ENCODE measurements around the gene COL23A1. TPM values are rescaled to one million over a fixed set of nuclear protein-coding genes. Genes with fewer than 3 reads are reported as not detected.

Gene COL23A1
- polyA plus RNA-seq, 2 donors = 0.59 to 0.75 TPM

DNA sequence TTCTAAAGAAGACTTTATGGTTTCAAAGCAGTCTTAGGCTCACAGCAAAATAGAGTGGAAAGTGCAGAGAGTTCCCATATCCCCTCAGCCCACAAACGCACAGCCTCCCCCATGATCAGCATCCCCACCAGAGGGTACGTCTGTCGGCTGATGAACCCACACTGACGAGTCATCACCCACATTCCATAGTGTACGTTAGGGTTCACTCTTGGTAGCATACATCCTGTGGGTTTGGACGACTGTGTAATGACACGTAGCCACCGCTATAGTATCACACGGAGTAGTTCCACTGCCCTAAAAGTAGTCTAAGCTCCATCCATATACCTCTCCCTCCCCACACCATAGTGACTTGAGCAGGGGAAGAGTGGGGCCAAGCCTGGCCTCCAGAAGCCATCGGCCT lies 221.9 kb downstream of the COL23A1 start:
- H3K4me3 ChIP-seq (ENCODE audit: low read depth in 1 of 2, low read length in 2 of 2) = no peak overlapping the region
- peaks cover 0 to 3% of the 10 kb centered on the region in 2 donors for H3K4me1 ChIP-seq (ENCODE audit: control insufficient read depth in 2 of 2, insufficient read depth in 2 of 2, low read length in 1 of 2)
- H3K27ac ChIP-seq (ENCODE audit: low read depth in 2 of 2, low read length in 1 of 2) = no peak overlapping the region
- H3K27me3 ChIP-seq (ENCODE audit: control insufficient read depth in 1 of 2, insufficient read depth in 2 of 2, low read length in 2 of 2) = no peaks in the 10 kb centered on the region
- 76 to 80% methylated on average over 10 of the region's 10 CpGs for WGBS, 2 donors
- H3K9me3 ChIP-seq (ENCODE audit: control insufficient read depth in 2 of 2, insufficient read depth in 1 of 2, low read depth in 1 of 2, low read length in 1 of 2) = peaks cover 0 to 2% of the 10 kb centered on the region in 2 donors
- H3K36me3 ChIP-seq (ENCODE audit: control insufficient read depth in 2 of 2, insufficient read depth in 2 of 2, low read length in 1 of 2) = no peaks in the 10 kb centered on the region

- Histone ChIP-seq H3K36me3 (ENCODE audit: control insufficient read depth in 2 of 2, insufficient read depth in 2 of 2, low read length in 1 of 2) (no peaks in the 10 kb centered on the region), H3K27ac (ENCODE audit: low read depth in 2 of 2, low read length in 1 of 2) (no peak overlapping the region), H3K4me3 (ENCODE audit: low read depth in 1 of 2, low read length in 2 of 2) (no peak overlapping the region), H3K9me3 (ENCODE audit: control insufficient read depth in 2 of 2, insufficient read depth in 1 of 2, low read depth in 1 of 2, low read length in 1 of 2) (peaks cover 0 to 2% of the 10 kb centered on the region in 2 donors), H3K4me1 (ENCODE audit: control insufficient read depth in 2 of 2, insufficient read depth in 2 of 2, low read length in 1 of 2) (peaks cover 0 to 3% of the 10 kb centered on the region in 2 donors), H3K27me3 (ENCODE audit: control insufficient read depth in 1 of 2, insufficient read depth in 2 of 2, low read length in 2 of 2) (no peaks in the 10 kb centered on the region)
- WGBS, 2 donors = 84 to 91% methylated on average over 12 of the region's 12 CpGs
Measured at GRCh38 chr5:178367736-178368120, 222.5 kb downstream of the COL23A1 start.

DNA sequence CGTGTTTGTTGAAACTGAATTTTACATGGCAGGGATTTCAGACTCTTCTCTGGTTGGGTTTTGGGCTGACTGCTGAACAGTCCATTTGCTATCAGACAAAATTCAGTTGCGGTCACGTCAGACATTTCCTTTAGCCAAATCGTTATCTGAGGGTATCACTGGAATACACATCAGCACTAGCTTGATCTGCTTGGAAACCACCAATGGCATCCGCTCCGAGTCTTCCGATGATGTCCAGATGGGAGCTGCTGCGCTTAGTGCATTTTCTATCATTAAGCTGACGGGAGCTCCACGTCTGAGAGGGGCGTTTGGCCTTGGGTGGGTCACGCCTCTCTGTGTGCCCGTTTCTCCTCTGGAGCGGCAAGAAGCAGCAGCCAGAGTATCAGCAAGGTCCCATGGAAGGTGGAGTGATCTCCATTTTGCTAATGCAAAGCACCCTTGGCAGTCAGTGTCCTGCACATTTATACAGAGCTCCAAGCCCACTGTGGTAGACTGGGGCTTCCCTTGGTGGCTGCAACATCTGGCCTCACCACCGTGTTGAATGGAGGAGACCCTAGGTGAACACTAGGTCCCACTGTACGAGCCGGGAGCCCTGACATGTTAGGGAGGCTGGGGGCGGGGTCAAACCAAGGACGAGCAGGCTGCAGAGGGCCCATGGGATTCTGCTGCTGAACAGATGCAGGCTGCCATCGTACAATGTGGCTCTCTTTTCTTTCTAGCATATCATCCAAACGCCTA lies 223.0 kb downstream of the COL23A1 start:
- Histone ChIP-seq H3K27ac (ENCODE audit: low read depth in 2 of 2, low read length in 1 of 2) (no peak overlapping the region), H3K4me3 (ENCODE audit: low read depth in 1 of 2, low read length in 2 of 2) (no peak overlapping the region), H3K4me1 (ENCODE audit: control insufficient read depth in 2 of 2, insufficient read depth in 2 of 2, low read length in 1 of 2) (peaks cover 0 to 3% of the 10 kb centered on the region in 2 donors), H3K27me3 (ENCODE audit: control insufficient read depth in 1 of 2, insufficient read depth in 2 of 2, low read length in 2 of 2) (peaks cover 0 to 3% of the 10 kb centered on the region in 2 donors), H3K9me3 (ENCODE audit: control insufficient read depth in 2 of 2, insufficient read depth in 1 of 2, low read depth in 1 of 2, low read length in 1 of 2) (peaks cover 0 to 2% of the 10 kb centered on the region in 2 donors), H3K36me3 (ENCODE audit: control insufficient read depth in 2 of 2, insufficient read depth in 2 of 2, low read length in 1 of 2) (no peaks in the 10 kb centered on the region)
- WGBS, 2 donors = 87% methylated on average over 21 of the region's 21 CpGs

GRCh38 chr5:178365501-178366440 lies 224.4 kb downstream of the COL23A1 start:
- 87 to 90% methylated on average over 27 of the region's 27 CpGs for WGBS, 2 donors
- Histone ChIP-seq H3K36me3 (ENCODE audit: control insufficient read depth in 2 of 2, insufficient read depth in 2 of 2, low read length in 1 of 2) (no peaks in the 10 kb centered on the region), H3K4me1 (ENCODE audit: control insufficient read depth in 2 of 2, insufficient read depth in 2 of 2, low read length in 1 of 2) (no peaks in the 10 kb centered on the region), H3K27ac (ENCODE audit: low read depth in 2 of 2, low read length in 1 of 2) (no peak overlapping the region), H3K4me3 (ENCODE audit: low read depth in 1 of 2, low read length in 2 of 2) (no peak overlapping the region), H3K9me3 (ENCODE audit: control insufficient read depth in 2 of 2, insufficient read depth in 1 of 2, low read depth in 1 of 2, low read length in 1 of 2) (peaks cover 0 to 2% of the 10 kb centered on the region in 2 donors), H3K27me3 (ENCODE audit: control insufficient read depth in 1 of 2, insufficient read depth in 2 of 2, low read length in 2 of 2) (peaks cover 0 to 3% of the 10 kb centered on the region in 2 donors)

- H3K27me3 ChIP-seq (ENCODE audit: control insufficient read depth in 1 of 2, insufficient read depth in 2 of 2, low read length in 2 of 2) = peaks cover 0 to 3% of the 10 kb centered on the region in 2 donors
- H3K27ac ChIP-seq (ENCODE audit: low read depth in 2 of 2, low read length in 1 of 2) = peak overlapping the region in 1 of 2 donors; percentile 0
- WGBS, 2 donors = 77 to 90% methylated on average over 7 of the region's 7 CpGs
- H3K4me1 ChIP-seq (ENCODE audit: control insufficient read depth in 2 of 2, insufficient read depth in 2 of 2, low read length in 1 of 2) = no peaks in the 10 kb centered on the region
- no peaks in the 10 kb centered on the region for H3K36me3 ChIP-seq (ENCODE audit: control insufficient read depth in 2 of 2, insufficient read depth in 2 of 2, low read length in 1 of 2)
- no peak overlapping the region for H3K4me3 ChIP-seq (ENCODE audit: low read depth in 1 of 2, low read length in 2 of 2)
- no peaks in the 10 kb centered on the region for H3K9me3 ChIP-seq (ENCODE audit: control insufficient read depth in 2 of 2, insufficient read depth in 1 of 2, low read depth in 1 of 2, low read length in 1 of 2)
Measured at GRCh38 chr5:178364326-178364675, 225.9 kb downstream of the COL23A1 start.

DNA sequence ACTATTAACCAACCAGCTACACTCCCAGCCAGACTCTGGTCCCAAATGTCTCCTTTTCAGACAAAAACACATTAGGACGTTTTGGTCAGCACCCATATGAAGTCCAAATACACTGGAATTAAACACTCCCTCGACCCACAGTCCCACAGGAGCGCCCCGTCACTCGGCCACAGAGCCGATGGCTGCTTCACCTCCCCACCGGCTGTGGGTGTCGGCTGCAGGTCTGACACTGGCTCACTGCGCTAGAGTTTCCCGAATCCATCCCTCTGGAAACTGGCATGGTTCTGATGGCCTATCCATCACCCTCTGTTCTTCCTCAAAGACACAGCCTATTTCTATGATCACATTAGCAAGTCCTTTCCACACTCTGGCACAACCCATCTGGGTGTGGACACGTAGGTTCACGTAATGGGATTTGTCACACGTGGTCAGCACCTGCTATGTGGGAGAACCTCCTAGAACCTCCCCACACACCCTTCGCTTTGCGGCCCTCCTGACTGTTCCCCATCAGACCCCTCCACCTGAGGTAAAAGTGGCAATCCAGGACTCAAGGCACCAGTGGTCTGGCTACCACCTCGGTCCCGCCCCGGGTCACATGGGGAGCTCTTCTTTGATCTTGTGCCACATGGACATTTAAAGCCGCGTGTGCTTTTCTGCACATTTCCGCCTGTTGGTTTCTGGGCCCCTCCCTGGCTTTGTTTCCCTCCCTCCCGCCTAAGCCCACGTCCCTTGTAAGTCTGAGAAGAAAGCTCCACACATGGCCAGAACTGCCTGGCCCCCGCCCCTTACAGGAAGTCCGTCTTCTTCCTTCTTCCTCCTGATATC lies 226.5 kb downstream of the COL23A1 start:
- WGBS, 2 donors = 75 to 76% methylated on average over 25 of the region's 25 CpGs
- Histone ChIP-seq H3K27me3 (ENCODE audit: control insufficient read depth in 1 of 2, insufficient read depth in 2 of 2, low read length in 2 of 2) (peaks cover 0 to 3% of the 10 kb centered on the region in 2 donors), H3K4me1 (ENCODE audit: control insufficient read depth in 2 of 2, insufficient read depth in 2 of 2, low read length in 1 of 2) (no peaks in the 10 kb centered on the region), H3K4me3 (ENCODE audit: low read depth in 1 of 2, low read length in 2 of 2) (no peak overlapping the region), H3K9me3 (ENCODE audit: control insufficient read depth in 2 of 2, insufficient read depth in 1 of 2, low read depth in 1 of 2, low read length in 1 of 2) (no peaks in the 10 kb centered on the region), H3K36me3 (ENCODE audit: control insufficient read depth in 2 of 2, insufficient read depth in 2 of 2, low read length in 1 of 2) (no peaks in the 10 kb centered on the region), H3K27ac (ENCODE audit: low read depth in 2 of 2, low read length in 1 of 2) (peak overlapping the region in 1 of 2 donors; percentile 0)

DNA sequence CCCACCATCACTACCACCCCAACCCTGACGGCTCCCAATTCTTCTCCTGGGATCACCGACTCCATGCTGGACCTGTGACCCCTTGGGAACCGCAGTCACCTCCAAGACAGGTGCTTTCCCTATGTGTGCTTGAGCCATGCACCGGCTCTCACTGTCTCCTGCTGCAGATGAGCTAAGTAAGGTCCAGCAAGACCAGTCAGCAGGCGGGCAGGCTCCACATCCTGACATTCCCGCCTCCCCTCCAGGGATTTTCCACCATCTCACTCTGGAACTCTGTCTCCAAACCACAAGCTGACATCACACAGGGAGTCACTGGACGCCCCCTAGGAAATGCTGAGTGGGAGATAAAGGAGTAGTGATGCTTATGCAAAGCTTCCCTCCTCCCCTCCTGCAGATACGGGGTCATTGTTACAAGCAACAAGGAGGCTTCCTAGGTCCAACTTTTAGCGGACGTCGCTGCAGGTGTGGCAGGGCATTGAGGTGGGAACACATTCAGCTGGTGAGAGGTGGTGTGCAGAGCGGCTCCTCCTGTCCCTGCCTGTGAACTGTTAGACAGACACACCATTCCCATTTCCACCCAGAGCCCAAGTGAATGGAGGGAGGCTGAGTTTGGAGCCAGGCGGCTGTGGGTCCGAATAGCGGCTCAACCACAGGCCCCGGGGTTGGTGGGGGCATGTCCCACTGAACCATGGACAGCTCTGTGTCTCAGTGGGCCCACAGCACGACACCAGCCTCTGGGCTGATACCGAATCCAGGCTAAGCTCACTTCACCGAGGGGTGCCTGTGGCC lies 228.3 kb downstream of the COL23A1 start:
- Histone ChIP-seq H3K27me3 (ENCODE audit: control insufficient read depth in 1 of 2, insufficient read depth in 2 of 2, low read length in 2 of 2) (peaks cover 0 to 3% of the 10 kb centered on the region in 2 donors), H3K4me1 (ENCODE audit: control insufficient read depth in 2 of 2, insufficient read depth in 2 of 2, low read length in 1 of 2) (no peaks in the 10 kb centered on the region), H3K27ac (ENCODE audit: low read depth in 2 of 2, low read length in 1 of 2) (no peak overlapping the region), H3K9me3 (ENCODE audit: control insufficient read depth in 2 of 2, insufficient read depth in 1 of 2, low read depth in 1 of 2, low read length in 1 of 2) (no peaks in the 10 kb centered on the region), H3K36me3 (ENCODE audit: control insufficient read depth in 2 of 2, insufficient read depth in 2 of 2, low read length in 1 of 2) (no peaks in the 10 kb centered on the region), H3K4me3 (ENCODE audit: low read depth in 1 of 2, low read length in 2 of 2) (no peak overlapping the region)
- WGBS, 2 donors = 82 to 88% methylated on average over 19 of the region's 19 CpGs

DNA sequence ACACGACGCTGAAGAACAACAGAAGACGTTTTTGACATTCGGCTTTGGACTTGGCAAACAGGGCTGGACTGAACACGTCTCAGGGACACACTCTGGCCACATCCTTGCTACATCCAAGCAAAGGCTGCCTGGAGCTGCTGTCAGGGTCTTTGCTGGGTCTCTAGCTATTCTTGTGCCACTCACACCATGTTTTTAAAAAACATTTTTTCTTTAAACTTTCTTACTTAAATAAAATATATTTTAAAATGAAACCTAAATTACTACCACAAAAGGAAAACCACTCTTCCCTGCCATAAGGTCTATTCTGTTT lies 229.3 kb downstream of the COL23A1 start:
- Histone ChIP-seq H3K9me3 (ENCODE audit: control insufficient read depth in 2 of 2, insufficient read depth in 1 of 2, low read depth in 1 of 2, low read length in 1 of 2) (no peaks in the 10 kb centered on the region), H3K27me3 (ENCODE audit: control insufficient read depth in 1 of 2, insufficient read depth in 2 of 2, low read length in 2 of 2) (peaks cover 0 to 3% of the 10 kb centered on the region in 2 donors), H3K27ac (ENCODE audit: low read depth in 2 of 2, low read length in 1 of 2) (no peak overlapping the region), H3K4me3 (ENCODE audit: low read depth in 1 of 2, low read length in 2 of 2) (no peak overlapping the region), H3K36me3 (ENCODE audit: control insufficient read depth in 2 of 2, insufficient read depth in 2 of 2, low read length in 1 of 2) (no peaks in the 10 kb centered on the region), H3K4me1 (ENCODE audit: control insufficient read depth in 2 of 2, insufficient read depth in 2 of 2, low read length in 1 of 2) (no peaks in the 10 kb centered on the region)
- WGBS, 2 donors = 53 to 58% methylated on average over 5 of the region's 5 CpGs
